SK-N-SH (cell line): ENCODE data around the gene TEX12. TPM values are rescaled to one million over a fixed set of nuclear protein-coding genes. Genes with fewer than 3 reads are reported as not detected.

Source experiments
- CTCF ChIA-PET: fragments of 300-600, 350-600 bp; formaldehyde crosslinking; extraction: SDS; loops from one replicate; lab custom pipeline; 2021; lab: Yijun Ruan, JAX
- POLR2A ChIA-PET: fragments of 350-600 bp; sonication (Branson Sonifier 250); formaldehyde crosslinking; extraction: SDS; loops from one replicate; lab custom pipeline; 2020; ENCODE audit warnings: antibody characterized with exemption, inconsistent platforms; lab: Yijun Ruan, JAX
- DNase-seq: peaks from one replicate; pipeline ENCODE4 v3.0.0; 2012
- H2AFZ ChIP-seq: fragments of 200-600 bp; sonication (generic); 2 replicates; pipeline ENCODE4 v1.8.1; 2016; ENCODE audit warnings: antibody characterized with exemption, mild to moderate bottlenecking, low read depth
- H3F3A ChIP-seq: fragments of 200-600 bp; sonication (generic); replicated peaks from 2 replicates; pipeline ENCODE3; 2016; ENCODE audit warnings: antibody characterized with exemption, mild to moderate bottlenecking; ENCODE audit not compliant: insufficient read depth
- H3K27ac ChIP-seq, 2 experiments: fragments of 200-500 bp in 1 of 2; fragments of 200-600 bp in 1 of 2; sonication (Bioruptor generic) in 1 of 2; sonication (generic), shearing (Covaris generic) in 1 of 2; 2 replicates each; pipeline versions ENCODE4 v1.5.1 to v1.6.1; 2014 to 2016; ENCODE audit warnings: low read depth in 2 of 2, inconsistent platforms in 1 of 2, low read length in 1 of 2, mild to moderate bottlenecking in 1 of 2, mixed read lengths in 1 of 2
- H3K27me3 ChIP-seq: fragments of 200-600 bp; sonication (generic), shearing (Covaris generic); 2 replicates; pipeline ENCODE4 v1.6.1; 2016; ENCODE audit warnings: mixed run types; ENCODE audit not compliant: insufficient read depth
- H3K36me3 ChIP-seq, 2 experiments: fragments of 200-500 bp in 1 of 2; fragments of 200-600 bp in 1 of 2; sonication (Bioruptor generic) in 1 of 2; sonication (generic) in 1 of 2; replicated peaks in 1 of 2; 2 replicates each; pipeline versions ENCODE3 to v1.5.1; 2014 to 2016; ENCODE audit warnings: low read length in 1 of 2, mild to moderate bottlenecking in 1 of 2; ENCODE audit not compliant: insufficient read depth in 2 of 2, control insufficient read depth in 1 of 2
- H3K4me1 ChIP-seq, 2 experiments: fragments of 200-500 bp in 1 of 2; fragments of 200-600 bp in 1 of 2; sonication (Bioruptor generic) in 1 of 2; sonication (generic), shearing (Covaris generic) in 1 of 2; 2 replicates each; pipeline versions ENCODE4 v1.5.1 to v1.6.1; 2014 to 2016; ENCODE audit warnings: low read depth in 1 of 2, low read length in 1 of 2, mixed run types in 1 of 2; ENCODE audit not compliant: insufficient read depth in 2 of 2, control insufficient read depth in 1 of 2
- H3K4me2 ChIP-seq: fragments of 200-600 bp; sonication (generic), shearing (Covaris generic); 2 replicates; pipeline ENCODE4 v1.6.1; 2017; ENCODE audit warnings: mixed run types
- H3K4me3 ChIP-seq, 2 experiments: fragments of 200-500 bp in 1 of 2; fragments of 200-600 bp in 1 of 2; sonication (Bioruptor generic) in 1 of 2; sonication (generic), shearing (Covaris generic) in 1 of 2; 2 replicates each; pipeline versions ENCODE4 v1.5.1 to v1.8.1; 2014 to 2016; ENCODE audit warnings: low read depth in 2 of 2, inconsistent platforms in 1 of 2, low read length in 1 of 2, mild to moderate bottlenecking in 1 of 2, mixed read lengths in 1 of 2, moderate library complexity in 1 of 2
- H3K79me2 ChIP-seq: fragments of 200-600 bp; sonication (generic); 2 replicates; pipeline ENCODE4 v1.8.1; 2017; ENCODE audit warnings: mild to moderate bottlenecking; ENCODE audit not compliant: insufficient read depth
- H3K9ac ChIP-seq: fragments of 200-600 bp; sonication (generic); 2 replicates; pipeline ENCODE4 v1.6.1; 2017; ENCODE audit warnings: mixed run types
- H3K9me2 ChIP-seq: fragments of 200-600 bp; sonication (generic); 2 replicates; pipeline ENCODE4 v1.6.1; 2017; ENCODE audit warnings: mixed run types
- H3K9me3 ChIP-seq: fragments of 200-600 bp; sonication (generic); 2 replicates; pipeline ENCODE4 v1.6.1; 2017; ENCODE audit warnings: mixed run types, mild to moderate bottlenecking, moderate library complexity
- H4K20me1 ChIP-seq: fragments of 200-600 bp; sonication (generic); 2 replicates; pipeline ENCODE4 v1.6.1; 2017; ENCODE audit warnings: mild to moderate bottlenecking, mixed run types; ENCODE audit not compliant: insufficient read depth
- CHD2 ChIP-seq: fragments of 150-350 bp; IDR thresholded peaks from 2 replicates; pipeline ENCODE4 v1.6.1; 2018; ENCODE audit warnings: low read length; ENCODE audit not compliant: partially characterized antibody
- CTCF ChIP-seq: fragments of 200-600 bp; sonication (generic); IDR thresholded peaks from 2 replicates; pipeline ENCODE4 v1.6.1; 2017; ENCODE audit warnings: antibody characterized with exemption, mild to moderate bottlenecking, moderate library complexity
- EP300 ChIP-seq, 2 experiments: IDR thresholded peaks; 2 replicates each; pipeline versions ENCODE4 v1.4.0 to v1.6.1; 2012; ENCODE audit warnings: borderline replicate concordance in 1 of 2, low read depth in 1 of 2, low read length in 1 of 2
- EZH2phosphoT487 ChIP-seq: fragments of 200-600 bp; sonication (generic); IDR thresholded peaks from 2 replicates; pipeline ENCODE4 v1.6.1; 2017; ENCODE audit warnings: low read depth, mixed run types, mild to moderate bottlenecking, antibody characterized with exemption, moderate library complexity, borderline replicate concordance
- JUND ChIP-seq: IDR thresholded peaks from 2 replicates; pipeline ENCODE4 v1.4.0; 2012
- MEF2A ChIP-seq: IDR thresholded peaks from 2 replicates; pipeline ENCODE4 v1.4.0; 2012; ENCODE audit warnings: low read depth, borderline replicate concordance
- RAD21 ChIP-seq: IDR thresholded peaks from 2 replicates; pipeline ENCODE4 v1.6.1; 2012; ENCODE audit warnings: mild to moderate bottlenecking, low read length
- RFX5 ChIP-seq: IDR thresholded peaks from 2 replicates; pipeline ENCODE4 v1.6.1; 2012; ENCODE audit warnings: mild to moderate bottlenecking, improper control_type of control experiment, low read length
- SMC3 ChIP-seq: IDR thresholded peaks from 2 replicates; pipeline ENCODE4 v1.6.1; 2012; ENCODE audit warnings: low read depth, low read length, improper control_type of control experiment
- TAF1 ChIP-seq: IDR thresholded peaks from 2 replicates; pipeline ENCODE4 v1.6.1; 2012; ENCODE audit warnings: low read depth, mild to moderate bottlenecking, low read length, moderate library complexity, borderline replicate concordance
- USF1 ChIP-seq: IDR thresholded peaks from 2 replicates; pipeline ENCODE4 v1.4.0; 2012; ENCODE audit warnings: low read depth, borderline replicate concordance
- WGBS: methylation state at CpG from one replicate; pipeline ENCODE4 v1.1.6; 2017; ENCODE audit warnings: low lambda C conversion rate; 5-methylcytosine and 5-hydroxymethylcytosine counted together
- polyA plus RNA-seq, 3 experiments: library from polyadenylated mRNA; depleted of rRNA; stranded (reverse); fragments of >200 nt; gene quantifications; 2 replicates each; pipeline ENCODE4 v1.2.3, GENCODE V29; 2012

Gene TEX12
- polyA plus RNA-seq, 1 of the 3 experiments (the other 2 are of a cell fraction) = not detected

- H3K9me3 ChIP-seq = no peaks in the 10 kb centered on the region
- POLR2A ChIA-PET = no interaction called here
- no peak overlapping the region for H2AFZ ChIP-seq
- no peak overlapping the region for H3K4me2 ChIP-seq
- CTCF ChIA-PET = interaction anchor here (1.5 to 17.1 kb wide), 2 partner anchors 58 to 103 kb away, joined by 4 to 620 read pairs; partner anchors contain the start of gene PLET1
- H3K4me3 ChIP-seq = no peak overlapping the region
- H3K9me2 ChIP-seq = no peaks in the 10 kb centered on the region
- TF ChIP-seq TAF1 (no peak), USF1 (no peak), CHD2 (no peak), EZH2phosphoT487 (no peak), RFX5 (no peak), JUND (no peak), EP300 (IDR thresholded peaks at IDR 0.05; ENCODE audit: borderline replicate concordance in 1 of 2, low read depth in 1 of 2, low read length in 1 of 2) (no peak), SMC3 (no peak)
- TF ChIP-seq, all 33 proteins: peak for 0
- 100% methylated on average over 1 of the region's 1 CpG for WGBS
- Histone ChIP-seq H3K27ac (no peak overlapping the region), H3K4me1 (peaks cover 3 to 4% of the 10 kb centered on the region in 2 experiments), H3K36me3 (no peaks in the 10 kb centered on the region), H3K9ac (no peak overlapping the region), H3K79me2 (no peaks in the 10 kb centered on the region), H3K27me3 (no peaks in the 10 kb centered on the region), H4K20me1 (no peaks in the 10 kb centered on the region), H3F3A (no peaks in the 10 kb centered on the region)
- DNase-seq = no peak
These were observed 49.5 kb downstream of the TEX12 start for GRCh38 chr11:112216561-112217105.

- Histone ChIP-seq H3K4me2 (no peak overlapping the region), H3K4me3 (no peak overlapping the region; a peak in 1 of 4 replicates), H3K27me3 (no peaks in the 10 kb centered on the region), H2AFZ (peak overlapping the region; percentile 61; the same call in 1 of the 2 replicates), H3K36me3 (no peaks in the 10 kb centered on the region), H3K79me2 (no peaks in the 10 kb centered on the region), H4K20me1 (no peaks in the 10 kb centered on the region), H3K9me3 (no peaks in the 10 kb centered on the region), H3K9ac (no peak overlapping the region), H3F3A (no peaks in the 10 kb centered on the region), H3K4me1 (peaks cover 3 to 21% of the 10 kb centered on the region in 2 experiments), H3K27ac (no peak overlapping the region), H3K9me2 (no peaks in the 10 kb centered on the region)
- 37% methylated on average over 7 of the region's 7 CpGs for WGBS
- peak; percentile 72 for DNase-seq
- CTCF ChIA-PET = interaction anchor here (0.5 to 17.1 kb wide), 34 partner anchors 9 to 1081 kb away, joined by 3 to 620 read pairs (median 4); partner anchors contain the start of gene PLET1
- TF ChIP-seq SMC3 (peak; percentile 97), MEF2A (no peak), RAD21 (peak; percentile 95), CTCF (peak; percentile 78)
- POLR2A ChIA-PET = no interaction called here
These were observed 52.5 kb downstream of the TEX12 start for GRCh38 chr11:112219476-112220232.
